ENCODE results near the gene ZNF681.

Gene ZNF681

DNA sequence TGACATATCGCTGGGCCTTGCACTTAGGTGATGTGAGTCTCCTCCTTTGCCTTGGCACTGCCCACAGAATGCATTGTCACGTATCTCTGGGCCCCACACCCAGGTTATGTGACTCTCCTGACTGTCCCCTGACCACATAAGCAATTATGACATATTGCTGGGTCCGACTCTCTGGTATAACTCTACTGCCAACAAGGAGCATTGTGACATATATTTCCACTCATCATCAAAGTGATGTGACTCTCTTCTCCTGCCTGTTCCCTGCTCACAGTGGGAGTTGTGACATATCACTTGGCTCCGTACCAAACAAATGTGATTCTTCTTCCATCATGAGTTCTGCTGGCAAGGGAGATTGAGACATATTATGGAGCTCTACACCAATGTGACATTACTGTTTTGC, 15.4 kb upstream of the ZNF681 start:
- TF ChIP-seq, protein P1, sequence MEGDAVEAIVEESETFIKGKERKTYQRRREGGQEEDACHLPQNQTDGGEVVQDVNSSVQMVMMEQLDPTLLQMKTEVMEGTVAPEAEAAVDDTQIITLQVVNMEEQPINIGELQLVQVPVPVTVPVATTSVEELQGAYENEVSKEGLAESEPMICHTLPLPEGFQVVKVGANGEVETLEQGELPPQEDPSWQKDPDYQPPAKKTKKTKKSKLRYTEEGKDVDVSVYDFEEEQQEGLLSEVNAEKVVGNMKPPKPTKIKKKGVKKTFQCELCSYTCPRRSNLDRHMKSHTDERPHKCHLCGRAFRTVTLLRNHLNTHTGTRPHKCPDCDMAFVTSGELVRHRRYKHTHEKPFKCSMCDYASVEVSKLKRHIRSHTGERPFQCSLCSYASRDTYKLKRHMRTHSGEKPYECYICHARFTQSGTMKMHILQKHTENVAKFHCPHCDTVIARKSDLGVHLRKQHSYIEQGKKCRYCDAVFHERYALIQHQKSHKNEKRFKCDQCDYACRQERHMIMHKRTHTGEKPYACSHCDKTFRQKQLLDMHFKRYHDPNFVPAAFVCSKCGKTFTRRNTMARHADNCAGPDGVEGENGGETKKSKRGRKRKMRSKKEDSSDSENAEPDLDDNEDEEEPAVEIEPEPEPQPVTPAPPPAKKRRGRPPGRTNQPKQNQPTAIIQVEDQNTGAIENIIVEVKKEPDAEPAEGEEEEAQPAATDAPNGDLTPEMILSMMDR (IDR thresholded peaks at IDR 0.05; ENCODE audit: low read depth, low read length): no peak
- no peak overlapping the region for H3K4me3 ChIP-seq (ENCODE audit: low read depth, low read length)

DNA sequence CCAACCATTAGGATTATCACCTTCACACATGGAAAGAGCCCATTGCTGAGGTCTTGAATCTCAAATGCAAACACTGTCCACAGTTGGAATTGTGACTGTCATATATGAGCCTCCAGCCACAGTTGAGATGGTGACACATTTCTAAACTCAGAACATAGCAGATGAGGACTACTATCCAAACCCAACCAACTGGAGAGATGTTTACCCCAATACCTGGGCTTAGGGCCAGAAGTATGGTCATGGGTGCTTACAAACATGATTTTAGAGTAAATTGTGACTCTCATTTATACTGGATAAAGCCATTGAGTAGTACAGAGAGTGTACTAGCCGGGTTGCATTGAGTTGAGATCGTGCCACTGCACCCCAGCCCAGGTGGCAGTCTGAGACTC, 14.0 kb upstream of the ZNF681 start:
- TF ChIP-seq, protein P1 (IDR thresholded peaks at IDR 0.05; ENCODE audit: low read depth, low read length): no peak
- no peak overlapping the region for H3K4me3 ChIP-seq (ENCODE audit: low read depth, low read length)

DNA sequence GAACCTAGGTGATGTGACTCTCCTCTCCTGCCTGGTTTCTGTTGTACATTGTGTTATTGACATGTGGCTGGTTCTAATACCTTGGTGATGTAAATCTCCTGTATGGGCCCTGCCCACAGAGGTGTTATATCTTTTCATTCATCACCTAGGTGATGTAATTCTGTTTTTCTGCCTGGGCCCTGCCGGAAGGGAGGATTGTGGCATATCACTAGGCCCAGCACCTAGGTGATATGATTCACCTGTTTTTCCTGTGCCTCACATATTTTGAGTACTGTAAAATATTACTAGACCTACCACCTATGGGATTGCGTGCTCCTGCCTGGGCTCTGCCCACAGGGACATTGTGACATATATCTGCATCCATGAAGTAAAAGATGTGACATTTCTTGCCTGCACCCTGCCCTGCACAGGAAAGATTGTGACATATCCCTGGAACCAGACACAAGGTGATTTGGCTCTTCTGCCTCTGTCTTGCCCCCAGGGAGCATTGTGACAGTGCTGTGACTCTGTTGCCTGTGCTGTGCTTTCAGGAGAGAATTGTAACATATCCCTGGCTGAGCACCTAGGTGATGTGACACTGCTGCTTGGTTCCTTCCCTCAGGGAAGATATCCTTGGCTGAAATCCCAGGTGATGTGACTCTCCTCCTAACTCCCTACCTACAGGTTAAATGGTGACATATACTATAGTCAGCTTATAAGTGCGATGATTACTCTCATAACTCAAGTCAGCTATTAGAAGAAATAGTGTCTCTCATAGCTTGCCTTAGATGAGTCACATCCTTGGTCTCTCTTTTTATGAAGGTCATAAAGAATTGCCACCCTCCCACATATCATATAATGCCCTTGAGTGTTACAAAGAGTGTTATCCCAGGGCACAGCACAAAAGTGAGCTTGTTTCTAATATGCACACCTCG, 13.3 kb upstream of the ZNF681 start:
- TF ChIP-seq, protein P1 (IDR thresholded peaks at IDR 0.05; ENCODE audit: low read depth, low read length): no peak
- H3K4me3 ChIP-seq (ENCODE audit: low read depth, low read length): no peak overlapping the region

DNA sequence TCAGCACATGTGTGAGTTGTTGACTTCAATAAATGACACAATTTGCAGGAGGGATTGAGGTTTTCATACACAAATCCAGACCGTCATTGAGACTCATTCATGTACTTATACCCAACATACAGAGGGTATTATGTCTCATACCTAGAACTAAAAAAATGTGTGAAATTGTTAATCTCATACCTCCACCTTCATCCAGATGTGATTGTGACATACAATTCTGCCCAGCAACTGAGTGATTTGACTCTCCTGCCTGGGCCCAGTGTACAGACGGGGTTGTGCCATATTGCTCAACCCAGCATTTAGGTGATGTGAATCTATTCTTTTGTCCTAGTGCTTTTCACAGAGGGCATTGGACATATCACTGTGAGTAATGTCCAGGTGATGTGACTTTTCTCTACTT, 12.6 kb upstream of the ZNF681 start:
- TF ChIP-seq, protein P1 (IDR thresholded peaks at IDR 0.05; ENCODE audit: low read depth, low read length): no peak
- no peak overlapping the region for H3K4me3 ChIP-seq (ENCODE audit: low read depth, low read length)

DNA sequence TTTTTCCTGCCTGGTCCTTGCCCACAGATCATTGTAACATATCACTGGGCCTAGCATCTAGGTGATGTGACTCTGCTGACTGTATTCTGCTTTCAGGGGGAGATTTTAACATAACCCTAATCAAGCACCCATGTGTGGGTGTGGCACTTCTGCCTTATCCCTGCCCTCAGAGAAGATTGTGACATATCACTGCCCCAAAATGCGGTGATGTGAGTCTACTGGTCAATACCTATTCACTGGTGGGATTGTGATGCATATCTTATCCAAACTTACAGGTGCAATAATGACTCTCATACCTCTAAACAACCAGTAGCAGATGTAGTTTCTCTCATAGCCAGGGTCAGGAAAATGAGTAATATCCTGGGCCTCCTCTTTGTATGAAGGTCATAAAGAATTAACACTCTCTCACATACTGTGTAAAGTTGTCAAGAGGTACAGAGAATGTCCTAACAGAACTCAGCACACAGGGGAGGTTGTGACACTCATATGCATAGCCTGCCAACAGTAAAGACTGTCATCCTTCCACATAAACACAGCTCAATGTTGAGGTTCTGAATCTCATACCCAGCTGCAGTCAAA, 12.1 kb upstream of the ZNF681 start:
- H3K4me3 ChIP-seq (ENCODE audit: low read depth, low read length): no peak overlapping the region
- TF ChIP-seq, protein P1 (IDR thresholded peaks at IDR 0.05; ENCODE audit: low read depth, low read length): no peak

DNA sequence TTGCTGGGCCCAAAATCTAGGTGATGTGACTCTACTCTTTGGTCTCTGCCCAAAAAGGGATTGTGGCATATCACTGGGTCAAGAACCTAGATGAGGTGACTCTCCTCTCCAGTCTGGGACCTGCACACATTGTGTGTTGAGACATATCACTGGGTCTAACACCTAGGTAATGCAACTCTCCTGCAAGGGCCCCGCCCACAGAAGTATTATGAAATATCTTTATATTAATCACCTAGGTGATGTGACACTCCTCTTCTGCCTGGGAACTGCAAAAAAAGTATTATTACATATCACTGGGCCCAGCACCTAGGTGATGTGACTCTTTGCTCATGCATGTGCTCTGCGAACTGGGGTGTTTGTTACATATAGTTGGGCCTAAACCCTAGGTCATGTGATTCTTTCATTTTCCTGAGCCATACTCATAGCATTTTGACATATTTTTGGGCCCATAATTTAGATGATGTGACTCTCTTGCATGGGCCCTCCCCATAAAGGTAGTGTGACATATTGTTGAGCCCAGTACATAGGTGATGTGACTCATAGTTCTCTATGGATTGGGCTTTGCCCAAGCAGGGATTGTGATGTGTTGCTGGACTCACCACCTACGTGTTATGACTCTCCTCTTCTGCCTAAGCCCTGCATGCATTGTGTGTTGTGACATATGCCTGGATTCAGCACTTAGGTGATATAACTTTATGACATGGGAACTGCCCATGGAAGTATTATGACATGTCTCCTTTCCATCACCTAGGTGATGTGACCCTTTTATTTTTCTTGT, 11.2 kb upstream of the ZNF681 start:
- TF ChIP-seq, protein P1 (IDR thresholded peaks at IDR 0.05; ENCODE audit: low read depth, low read length): no peak
- H3K4me3 ChIP-seq (ENCODE audit: low read depth, low read length): no peak overlapping the region
